Sigmoid colon (tissue), 4 donors: ENCODE measurements around the gene FAM13A.

Experiments
- EP300 ChIP-seq, 4 donors: sonication (generic); formaldehyde crosslinking; IDR thresholded peaks; one replicate each; pipeline ENCODE4 v1.6.1; 2017; ENCODE audit warnings: antibody characterized with exemption in 4 of 4
- POLR2A ChIP-seq, 2 donors: fragments of 450-650 bp; IDR thresholded peaks; one replicate each; pipeline ENCODE4 v1.6.1; 2016; ENCODE audit warnings: antibody characterized with exemption in 2 of 2, mild to moderate bottlenecking in 2 of 2, moderate library complexity in 2 of 2
- TF ChIP-seq, protein P1 (sequence below), 4 experiments: fragments of 450-650 bp in 3 of 4; fragments of 200-600 bp in 1 of 4; IDR thresholded peaks; one replicate each; pipeline ENCODE4 v1.5.1; 2016 to 2019; ENCODE audit warnings: antibody characterized with exemption in 4 of 4, mild to moderate bottlenecking in 3 of 4, moderate library complexity in 2 of 4

DNA sequence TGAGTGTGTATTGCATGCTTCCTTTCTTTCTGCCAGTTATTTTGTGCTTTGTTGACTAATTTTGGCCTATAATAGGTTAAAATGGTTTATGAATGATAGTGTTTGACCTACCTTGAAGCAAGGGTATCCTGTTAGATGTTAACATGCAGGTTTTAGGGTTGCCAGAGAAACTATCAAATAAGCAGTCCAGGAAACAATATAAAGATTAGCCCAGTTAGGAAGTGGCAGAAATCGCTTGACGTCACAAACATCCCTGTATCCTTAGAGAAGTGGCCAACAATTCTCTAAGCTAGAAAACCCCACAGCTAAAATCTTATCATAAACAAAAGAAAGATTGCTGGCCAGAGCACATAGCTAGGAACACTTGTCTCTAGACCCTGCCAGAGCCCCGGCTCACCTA, 363.2 kb downstream of the FAM13A start:
- TF ChIP-seq, protein P1, sequence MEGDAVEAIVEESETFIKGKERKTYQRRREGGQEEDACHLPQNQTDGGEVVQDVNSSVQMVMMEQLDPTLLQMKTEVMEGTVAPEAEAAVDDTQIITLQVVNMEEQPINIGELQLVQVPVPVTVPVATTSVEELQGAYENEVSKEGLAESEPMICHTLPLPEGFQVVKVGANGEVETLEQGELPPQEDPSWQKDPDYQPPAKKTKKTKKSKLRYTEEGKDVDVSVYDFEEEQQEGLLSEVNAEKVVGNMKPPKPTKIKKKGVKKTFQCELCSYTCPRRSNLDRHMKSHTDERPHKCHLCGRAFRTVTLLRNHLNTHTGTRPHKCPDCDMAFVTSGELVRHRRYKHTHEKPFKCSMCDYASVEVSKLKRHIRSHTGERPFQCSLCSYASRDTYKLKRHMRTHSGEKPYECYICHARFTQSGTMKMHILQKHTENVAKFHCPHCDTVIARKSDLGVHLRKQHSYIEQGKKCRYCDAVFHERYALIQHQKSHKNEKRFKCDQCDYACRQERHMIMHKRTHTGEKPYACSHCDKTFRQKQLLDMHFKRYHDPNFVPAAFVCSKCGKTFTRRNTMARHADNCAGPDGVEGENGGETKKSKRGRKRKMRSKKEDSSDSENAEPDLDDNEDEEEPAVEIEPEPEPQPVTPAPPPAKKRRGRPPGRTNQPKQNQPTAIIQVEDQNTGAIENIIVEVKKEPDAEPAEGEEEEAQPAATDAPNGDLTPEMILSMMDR (IDR thresholded peaks at IDR 0.05): no peak
- TF ChIP-seq POLR2A (IDR thresholded peaks at IDR 0.05) (no peak), EP300 (IDR thresholded peaks at IDR 0.05) (no peak)
